Stimulated activated CD4-positive, alpha-beta T cell treated with anti-CD3 and anti-CD28 coated beads, Interleukin-15, amount 100 ng/mL, for 24 hours (primary cell): ENCODE measurements around the gene ECHDC1.
"Not testable (repeated sequence)": the region's sequence is repeated elsewhere in the genome, so short reads cannot be mapped to it uniquely, and the experiment has no call there.

ENCODE experiments used
- DNase-seq: peaks from one replicate; pipeline ENCODE4 v3.0.0-alpha.2; 2020

Gene ECHDC1

GRCh38 chr6:127341471-127342202 is 1.8 kb downstream of the ECHDC1 start:
- DNase-seq, result no peak

- DNase-seq, result no peak
These were observed 3.2 kb downstream of the ECHDC1 start for GRCh38 chr6:127340171-127340570.

- no peak for DNase-seq
These were observed 4.5 kb downstream of the ECHDC1 start for GRCh38 chr6:127338936-127339335.

GRCh38 chr6:127332383-127332961 is 10.9 kb downstream of the ECHDC1 start:
- DNase-seq, result no peak

GRCh38 chr6:127331256-127331655 is 12.2 kb downstream of the ECHDC1 start:
- not testable (repeated sequence) for DNase-seq

- no peak for DNase-seq
These were observed 15.3 kb downstream of the ECHDC1 start for GRCh38 chr6:127328043-127328609.

- no peak for DNase-seq
These were observed 23.7 kb downstream of the ECHDC1 start for GRCh38 chr6:127319686-127320085.

GRCh38 chr6:127317388-127318128 is 25.9 kb downstream of the ECHDC1 start:
- no peak for DNase-seq

GRCh38 chr6:127305741-127306140 is 37.7 kb downstream of the ECHDC1 start:
- no peak for DNase-seq

GRCh38 chr6:127303917-127304316 is 39.5 kb downstream of the ECHDC1 start:
- no peak for DNase-seq

GRCh38 chr6:127302728-127303660 is 40.4 kb downstream of the ECHDC1 start:
- DNase-seq, result peak; percentile 52

GRCh38 chr6:127301199-127301700 is 42.2 kb downstream of the ECHDC1 start:
- no peak for DNase-seq

- no peak for DNase-seq
These were observed 43.0 kb downstream of the ECHDC1 start for GRCh38 chr6:127300411-127300810.

GRCh38 chr6:127299522-127300240 is 43.7 kb downstream of the ECHDC1 start:
- no peak for DNase-seq

- no peak for DNase-seq
These were observed 44.9 kb downstream of the ECHDC1 start for GRCh38 chr6:127298475-127298874.

GRCh38 chr6:127297502-127298070 is 45.8 kb downstream of the ECHDC1 start:
- DNase-seq, result no peak

GRCh38 chr6:127291495-127291894 is 51.9 kb downstream of the ECHDC1 start:
- DNase-seq, result no peak

GRCh38 chr6:127290391-127291265 is 52.8 kb downstream of the ECHDC1 start:
- no peak for DNase-seq

- DNase-seq, result no peak
These were observed 53.5 kb downstream of the ECHDC1 start for GRCh38 chr6:127289934-127290333.

GRCh38 chr6:127288705-127289104 is 54.7 kb downstream of the ECHDC1 start:
- DNase-seq, result no peak
